ENCODE measurements around the gene LMLN.

GRCh38 chr3:198026620-198027019, 66.6 kb downstream of the LMLN start:
- TF ChIP-seq CTCF (IDR thresholded peaks at IDR 0.05) (no peak), POLR2AphosphoS5 (IDR thresholded peaks at IDR 0.05) (no peak)

Data from breast epithelium (tissue), 3 donors.